Measurements from ENCODE around the gene ANKS1B. TPM values are rescaled to one million over a fixed set of nuclear protein-coding genes. Genes with fewer than 3 reads are reported as not detected.

Gene ANKS1B
- total and polyA plus RNA-seq, 2 of the 4 experiments (the other 2 are of a cell fraction): 0.17 to 0.18 TPM

DNA sequence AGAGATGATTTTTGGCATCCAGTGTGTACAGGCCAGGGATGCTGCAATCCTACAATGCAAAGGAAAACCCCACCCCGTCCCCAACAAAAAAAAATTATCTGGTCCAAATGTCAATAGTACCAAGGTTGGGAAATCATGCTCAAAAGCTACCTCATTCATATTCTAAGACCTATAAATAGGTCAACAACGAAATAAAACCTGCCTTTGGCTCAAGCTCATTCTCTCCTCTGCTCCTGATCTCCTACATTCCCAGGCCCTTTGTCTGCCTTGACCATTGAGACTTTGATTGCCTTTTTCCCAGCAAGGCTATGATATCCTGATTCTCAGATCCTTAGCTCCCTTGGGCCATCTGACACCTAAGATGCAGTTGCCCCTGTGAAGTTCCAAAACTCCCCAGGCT is 30.0 kb downstream of the ANKS1B start:
- WGBS, 2 experiments (ENCODE audit: extremely low coverage in 2 of 2, insufficient read length in 1 of 2): no CpG with 5 or more reads among the region's 2 CpGs
- Histone ChIP-seq H2AK5ac (ENCODE audit: low read depth, low read length) (no peak overlapping the region), H3K4me2 (ENCODE audit: low read depth, low read length) (no peak overlapping the region), H2AFZ (replicated peaks; ENCODE audit: low read length, poor library complexity) (no peak overlapping the region), H3K9me3 (ENCODE audit: control insufficient read depth, insufficient read depth, low read length) (no peaks in the 10 kb centered on the region), H2BK5ac (ENCODE audit: low read depth, low read length, poor library complexity, severe bottlenecking) (no peak overlapping the region), H3K56ac (ENCODE audit: extremely low read depth, insufficient read depth, low read length) (no peak overlapping the region), H2BK20ac (ENCODE audit: low read depth, low read length) (no peak overlapping the region), H4K20me1 (ENCODE audit: insufficient read depth, low read length) (no peaks in the 10 kb centered on the region), H2BK120ac (ENCODE audit: low read depth, low read length) (no peak overlapping the region), H2BK15ac (ENCODE audit: low read depth, low read length) (no peak overlapping the region), H3K4ac (ENCODE audit: low read depth, low read length) (no peak overlapping the region), H3K18ac (ENCODE audit: low read depth, low read length) (no peak overlapping the region), H3K27me3 (ENCODE audit: control insufficient read depth, insufficient read depth, low read length) (peaks cover 3% of the 10 kb centered on the region; the same call in 1 of the 2 replicates), H3K79me1 (ENCODE audit: low read depth in 1 of 2, low read length in 2 of 2) (no peaks in the 10 kb centered on the region), H3K4me3 (ENCODE audit: insufficient read depth, low read depth, low read length) (no peak overlapping the region), H3K23ac (ENCODE audit: low read depth, low read length) (no peak overlapping the region), H2AK9ac (replicated peaks; ENCODE audit: low read depth, low read length, poor library complexity) (no peak overlapping the region), H4K5ac (ENCODE audit: low read depth, low read length) (no peak overlapping the region), H3K9ac (ENCODE audit: low read depth, low read length) (no peak overlapping the region), H3K27ac (ENCODE audit: insufficient read depth, low read length) (no peak overlapping the region), H3K4me1 (ENCODE audit: control insufficient read depth, insufficient read depth, low read length) (no peaks in the 10 kb centered on the region), H3K14ac (replicated peaks; ENCODE audit: low read depth, low read length) (no peak overlapping the region), H4K8ac (ENCODE audit: low read depth in 2 of 2, low read length in 2 of 2) (no peak overlapping the region), H3K36me3 (ENCODE audit: control insufficient read depth, insufficient read depth, low read length) (no peaks in the 10 kb centered on the region), H4K91ac (ENCODE audit: insufficient read depth, low read depth, low read length) (no peak overlapping the region), H3K9me1 (ENCODE audit: insufficient read depth, low read length) (no peaks in the 10 kb centered on the region)
- ATAC-seq (ENCODE audit: low read depth): no peak
- dilution Hi-C loops (cut with HindIII; ENCODE audit: low sequenced_read_pairs, unreplicated experiment) (no loop called here), intact Hi-C loops (cut with micrococcal nuclease) (no loop called here), in situ Hi-C loops (cut with MboI; ENCODE audit: low sequenced_read_pairs) (no loop called here)
- ChIA-PET CTCF (no interaction called here), POLR2A (ENCODE audit: unreplicated experiment) (no interaction called here)
- TF ChIP-seq MXI1 (IDR thresholded peaks at IDR 0.05; ENCODE audit: borderline replicate concordance, low read depth, low read length): no peak
- TF ChIP-seq FOS (IDR thresholded peaks at IDR 0.05; ENCODE audit: low read depth, low read length): no peak
- TF ChIP-seq RAD21 (IDR thresholded peaks at IDR 0.05; ENCODE audit: low read length): no peak
- no peak for TF ChIP-seq USF2 (IDR thresholded peaks at IDR 0.05; ENCODE audit: low read depth, low read length)
- no peak for TF ChIP-seq RFX5 (IDR thresholded peaks at IDR 0.05; ENCODE audit: low read depth, low read length)
- TF ChIP-seq CHD1 (IDR thresholded peaks at IDR 0.05; ENCODE audit: low read depth, low read length): no peak
- no peak for TF ChIP-seq POLR2A (IDR thresholded peaks at IDR 0.05; ENCODE audit: low read depth, low read length)
- no peak for TF ChIP-seq RCOR1 (IDR thresholded peaks at IDR 0.05; ENCODE audit: insufficient replicate concordance, low read length)
- TF ChIP-seq MAZ (IDR thresholded peaks at IDR 0.05; ENCODE audit: borderline replicate concordance, low read depth, low read length): no peak
- TF ChIP-seq MAFK (IDR thresholded peaks at IDR 0.05; ENCODE audit: low read depth, low read length): no peak
- DNase-seq: no peak
- BruUV-seq (replicated peaks): no TSS peak

Measured in IMR-90 (cell line).